HCT116 (cell line): ENCODE measurements around the gene RAI14. TPM values are rescaled to one million over a fixed set of nuclear protein-coding genes. Genes with fewer than 3 reads are reported as not detected.

Experiments
- ATAC-seq: fragments of 200-7000 bp; cut with Tn5 transposase; 2 replicates; pipeline ENCODE4 v1.9.1; 2020; ENCODE audit warnings: mild to moderate bottlenecking, moderate library complexity
- BruUV-seq: library from RNA; stranded (reverse); fragments of 400-500 nt; replicated peaks from 2 replicates; lab custom pipeline; 2021; lab: Mats Ljungman, UMichigan
- CTCF ChIA-PET: fragments of 300-600 bp; sonication (Branson Sonifier 250); formaldehyde crosslinking; loops from one replicate; lab custom pipeline; 2021; ENCODE audit warnings: antibody characterized with exemption; lab: Charles Lee
- POLR2A ChIA-PET: fragments of 300-600, 350-600 bp; sonication (Branson Sonifier 250); formaldehyde crosslinking; loops from one replicate; lab custom pipeline; 2021; ENCODE audit warnings: antibody characterized with exemption; lab: Charles Lee
- RAD21 ChIA-PET, 2 experiments: fragments of 300-600 bp; sonication (Branson Sonifier 250); formaldehyde crosslinking; loops; one replicate each; lab custom pipeline; 2023; ENCODE audit warnings: low total read pairs in 2 of 2; ENCODE audit not compliant: uncharacterized antibody in 2 of 2, unreplicated experiment in 2 of 2, low non-redundant PET in 1 of 2; lab: Charles Lee
- DNase-seq: peaks from one replicate; pipeline ENCODE4 v3.0.0-alpha.2; 2010; ENCODE audit warnings: low read depth, low spot score
- H2AFZ ChIP-seq: fragments of 200-600 bp; shearing (Covaris generic), sonication (generic); 2 replicates; pipeline ENCODE4 v1.6.1; 2017; ENCODE audit warnings: low read depth, mixed run types, mixed read lengths, antibody characterized with exemption, low read length; ENCODE audit not compliant: poor library complexity, severe bottlenecking
- H3K27ac ChIP-seq: 2 replicates; pipeline ENCODE4 v1.5.1; 2012; ENCODE audit warnings: low read depth, low read length
- H3K27me3 ChIP-seq: fragments of 200-600 bp; sonication (generic); 2 replicates; pipeline ENCODE4 v1.6.1; 2016; ENCODE audit warnings: mixed run types, low read length, mixed read lengths; ENCODE audit not compliant: insufficient read depth
- H3K36me3 ChIP-seq, 2 experiments: fragments of 200-500 bp in 1 of 2; fragments of 200-600 bp in 1 of 2; sonication (Bioruptor generic) in 1 of 2; sonication (generic) in 1 of 2; 2 replicates each; pipeline versions ENCODE4 v1.5.1 to v1.6.1; 2014 to 2016; ENCODE audit warnings: low read length in 2 of 2, inconsistent platforms in 1 of 2, mixed read lengths in 1 of 2, mixed run types in 1 of 2; ENCODE audit not compliant: insufficient read depth in 2 of 2, control insufficient read depth in 1 of 2
- H3K4me1 ChIP-seq, 2 experiments: fragments of 200-600 bp in 1 of 2; sonication (generic) in 1 of 2; 2 replicates each; pipeline versions ENCODE4 v1.5.1 to v1.6.1; 2012 to 2017; ENCODE audit warnings: low read length in 2 of 2, inconsistent platforms in 1 of 2, mild to moderate bottlenecking in 1 of 2, mixed read lengths in 1 of 2, mixed run types in 1 of 2, moderate library complexity in 1 of 2; ENCODE audit not compliant: insufficient read depth in 2 of 2, control insufficient read depth in 1 of 2
- H3K4me2 ChIP-seq: fragments of 200-600 bp; sonication (generic); 2 replicates; pipeline ENCODE4 v1.6.1; 2017; ENCODE audit warnings: mixed run types, low read length, mixed read lengths
- H3K4me3 ChIP-seq, 2 experiments: fragments of 200-600 bp in 1 of 2; sonication (generic) in 1 of 2; replicated peaks in 1 of 2; 2 replicates each; pipeline ENCODE4 v1.5.1; 2011 to 2016; ENCODE audit warnings: low read length in 2 of 2, control low read depth in 1 of 2, low read depth in 1 of 2, mild to moderate bottlenecking in 1 of 2, mixed read lengths in 1 of 2, mixed run types in 1 of 2
- H3K79me2 ChIP-seq: fragments of 200-600 bp; sonication (generic); 2 replicates; pipeline ENCODE4 v1.6.1; 2017; ENCODE audit warnings: mild to moderate bottlenecking, mixed run types, low read length, moderate library complexity, mixed read lengths; ENCODE audit not compliant: insufficient read depth
- H3K9ac ChIP-seq: fragments of 200-600 bp; sonication (generic); 2 replicates; pipeline ENCODE4 v1.6.1; 2016; ENCODE audit warnings: low read length, mixed read lengths
- H3K9me2 ChIP-seq: fragments of 200-600 bp; sonication (generic), shearing (Covaris generic); 2 replicates; pipeline ENCODE4 v1.6.1; 2017; ENCODE audit warnings: mixed run types, mild to moderate bottlenecking, moderate library complexity; ENCODE audit not compliant: insufficient read depth
- H3K9me3 ChIP-seq, 2 experiments: fragments of 200-500 bp in 1 of 2; fragments of 200-600 bp in 1 of 2; sonication (Bioruptor generic) in 1 of 2; sonication (generic) in 1 of 2; 2 replicates each; pipeline ENCODE4 v1.6.1; 2014 to 2017; ENCODE audit warnings: low read length in 2 of 2, mixed read lengths in 2 of 2, inconsistent platforms in 1 of 2, low read depth in 1 of 2, mild to moderate bottlenecking in 1 of 2, mixed run types in 1 of 2, moderate library complexity in 1 of 2; ENCODE audit not compliant: control insufficient read depth in 1 of 2, insufficient read depth in 1 of 2
- H4K20me1 ChIP-seq: fragments of 200-600 bp; sonication (generic), shearing (Covaris generic); 2 replicates; pipeline ENCODE4 v1.6.1; 2017; ENCODE audit warnings: mixed run types, mild to moderate bottlenecking, moderate library complexity; ENCODE audit not compliant: insufficient read depth
- CEBPB ChIP-seq: IDR thresholded peaks from 2 replicates; pipeline ENCODE4 v1.6.1; 2012; ENCODE audit warnings: low read depth
- ELF1 ChIP-seq: IDR thresholded peaks from 2 replicates; pipeline ENCODE4 v1.6.1; 2012; ENCODE audit warnings: low read depth, borderline replicate concordance
- EZH2 ChIP-seq: fragments of 200-600 bp; sonication (generic); IDR thresholded peaks from 2 replicates; pipeline ENCODE4 v1.6.1; 2017; ENCODE audit warnings: antibody characterized with exemption, mixed run types
- EZH2phosphoT487 ChIP-seq: fragments of 200-600 bp; IDR thresholded peaks from 2 replicates; pipeline ENCODE4 v1.6.1; 2018; ENCODE audit warnings: antibody characterized with exemption, borderline replicate concordance
- FOSL1 ChIP-seq: IDR thresholded peaks from 2 replicates; pipeline ENCODE4 v1.6.1; 2012; ENCODE audit warnings: low read depth
- POLR2A ChIP-seq: IDR thresholded peaks from 2 replicates; pipeline ENCODE4 v1.7.0; 2011; ENCODE audit warnings: borderline replicate concordance; ENCODE audit not compliant: insufficient read depth, insufficient read length; ENCODE audit errors: extremely low read depth
- POLR2AphosphoS5 ChIP-seq: IDR thresholded peaks from 2 replicates; pipeline ENCODE4 v1.6.1; 2011; ENCODE audit warnings: mild to moderate bottlenecking, low read depth, low read length, moderate library complexity
- REST ChIP-seq: IDR thresholded peaks from 2 replicates; pipeline ENCODE4 v1.6.1; 2012; ENCODE audit warnings: low read depth
- SIN3A ChIP-seq: IDR thresholded peaks from 2 replicates; pipeline ENCODE4 v1.6.1; 2012; ENCODE audit warnings: low read depth
- SP1 ChIP-seq: IDR thresholded peaks from 2 replicates; pipeline ENCODE4 v1.6.1; 2012; ENCODE audit warnings: low read depth
- TCF7L2 ChIP-seq: IDR thresholded peaks from 2 replicates; pipeline ENCODE4 v1.7.0; 2011; ENCODE audit warnings: borderline replicate concordance, inconsistent platforms; ENCODE audit not compliant: insufficient read depth, insufficient read length; ENCODE audit errors: extremely low read depth
- YY1 ChIP-seq: IDR thresholded peaks from 2 replicates; pipeline ENCODE4 v1.6.1; 2011; ENCODE audit warnings: low read length, low read depth, moderate library complexity, mild to moderate bottlenecking; ENCODE audit not compliant: insufficient replicate concordance; ENCODE audit errors: extremely low read depth
- ZNF274 ChIP-seq: fragments of 200-500 bp; sonication (Bioruptor generic); IDR thresholded peaks from 2 replicates; pipeline ENCODE4 v1.6.1; 2014; ENCODE audit warnings: mild to moderate bottlenecking, low read depth, low read length, inconsistent platforms
- intact Hi-C: fragments of 100-400 bp; cut with micrococcal nuclease; formaldehyde crosslinking; loops from 2 replicates; pipeline ENCODE4 v1.10.0; 2022
- total RNA-seq: library from RNA; stranded (reverse); gene quantifications from one replicate; pipeline ENCODE4 v1.2.1, GENCODE V29; 2021; ENCODE audit not compliant: unreplicated experiment
- TF ChIP-seq, protein P1 (sequence below), 3 experiments: fragments of 200-600 bp in 1 of 3; sonication (generic) in 1 of 3; IDR thresholded peaks in 2 of 3; conservative IDR thresholded peaks in 1 of 3; 2 replicates each; pipeline ENCODE4 v1.5.1; 2012 to 2017; ENCODE audit warnings: low read depth in 2 of 3, low read length in 2 of 3, antibody characterized with exemption in 1 of 3, borderline replicate concordance in 1 of 3, control low read depth in 1 of 3, mild to moderate bottlenecking in 1 of 3, mixed read lengths in 1 of 3, mixed run types in 1 of 3, moderate library complexity in 1 of 3; ENCODE audit not compliant: insufficient read depth in 1 of 3
- TF ChIP-seq, protein P2 (sequence below): IDR thresholded peaks from 2 replicates; pipeline ENCODE4 v1.6.1; 2011; ENCODE audit warnings: mild to moderate bottlenecking, low read length, moderate library complexity; ENCODE audit not compliant: insufficient replicate concordance; ENCODE audit errors: extremely low read depth
- TF ChIP-seq, protein P3 (sequence below): IDR thresholded peaks from 2 replicates; pipeline ENCODE4 v1.6.1; 2012
- TF ChIP-seq, protein P4 (sequence below): IDR thresholded peaks from 2 replicates; pipeline ENCODE4 v1.6.1; 2012

RAI14 gene
- total RNA-seq, 1 experiment from 2014 or later, result 47.9 TPM

DNA sequence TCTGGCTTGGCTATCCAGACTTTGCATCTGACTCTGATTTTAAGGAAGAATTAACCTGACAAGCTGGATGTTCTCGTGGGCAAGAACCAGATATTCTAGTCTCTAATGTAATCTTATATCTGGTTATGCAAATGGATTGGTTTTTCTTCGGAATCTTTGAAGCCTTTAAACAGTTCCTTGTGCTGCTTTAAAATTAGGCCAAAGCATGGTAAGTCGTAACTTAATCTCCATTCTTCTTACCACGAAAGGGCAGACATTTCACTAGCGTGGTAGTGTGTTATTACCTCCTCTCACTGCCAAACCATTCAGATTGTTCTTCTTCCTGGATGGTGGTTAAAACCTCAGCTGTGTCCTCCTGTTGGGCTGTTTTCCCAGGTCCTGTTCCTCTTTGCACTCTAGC is 148.8 kb downstream of the RAI14 start:
- ChIA-PET POLR2A (no interaction called here), CTCF (no interaction called here)
- BruUV-seq, result no TSS peak
- Histone ChIP-seq H4K20me1 (no peaks in the 10 kb centered on the region), H3K9me3 (no peaks in the 10 kb centered on the region)
- no peak for DNase-seq
- TF ChIP-seq CEBPB (no peak), TCF7L2 (no peak), EZH2phosphoT487 (no peak), POLR2A (no peak), ZNF274 (no peak), SIN3A (no peak), ELF1 (no peak), REST (no peak), SP1 (no peak), YY1 (no peak), EZH2 (no peak), FOSL1 (no peak), POLR2AphosphoS5 (no peak)
- TF ChIP-seq, protein P1, sequence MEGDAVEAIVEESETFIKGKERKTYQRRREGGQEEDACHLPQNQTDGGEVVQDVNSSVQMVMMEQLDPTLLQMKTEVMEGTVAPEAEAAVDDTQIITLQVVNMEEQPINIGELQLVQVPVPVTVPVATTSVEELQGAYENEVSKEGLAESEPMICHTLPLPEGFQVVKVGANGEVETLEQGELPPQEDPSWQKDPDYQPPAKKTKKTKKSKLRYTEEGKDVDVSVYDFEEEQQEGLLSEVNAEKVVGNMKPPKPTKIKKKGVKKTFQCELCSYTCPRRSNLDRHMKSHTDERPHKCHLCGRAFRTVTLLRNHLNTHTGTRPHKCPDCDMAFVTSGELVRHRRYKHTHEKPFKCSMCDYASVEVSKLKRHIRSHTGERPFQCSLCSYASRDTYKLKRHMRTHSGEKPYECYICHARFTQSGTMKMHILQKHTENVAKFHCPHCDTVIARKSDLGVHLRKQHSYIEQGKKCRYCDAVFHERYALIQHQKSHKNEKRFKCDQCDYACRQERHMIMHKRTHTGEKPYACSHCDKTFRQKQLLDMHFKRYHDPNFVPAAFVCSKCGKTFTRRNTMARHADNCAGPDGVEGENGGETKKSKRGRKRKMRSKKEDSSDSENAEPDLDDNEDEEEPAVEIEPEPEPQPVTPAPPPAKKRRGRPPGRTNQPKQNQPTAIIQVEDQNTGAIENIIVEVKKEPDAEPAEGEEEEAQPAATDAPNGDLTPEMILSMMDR (IDR thresholded peaks at IDR 0.05 in 2 of 3, conservative IDR thresholded peaks at IDR 0.05 in 1 of 3; ENCODE audit: borderline replicate concordance in 1 of 3, insufficient read depth in 1 of 3, low read depth in 2 of 3, low read length in 2 of 3), result no peak
- TF ChIP-seq, protein P2, sequence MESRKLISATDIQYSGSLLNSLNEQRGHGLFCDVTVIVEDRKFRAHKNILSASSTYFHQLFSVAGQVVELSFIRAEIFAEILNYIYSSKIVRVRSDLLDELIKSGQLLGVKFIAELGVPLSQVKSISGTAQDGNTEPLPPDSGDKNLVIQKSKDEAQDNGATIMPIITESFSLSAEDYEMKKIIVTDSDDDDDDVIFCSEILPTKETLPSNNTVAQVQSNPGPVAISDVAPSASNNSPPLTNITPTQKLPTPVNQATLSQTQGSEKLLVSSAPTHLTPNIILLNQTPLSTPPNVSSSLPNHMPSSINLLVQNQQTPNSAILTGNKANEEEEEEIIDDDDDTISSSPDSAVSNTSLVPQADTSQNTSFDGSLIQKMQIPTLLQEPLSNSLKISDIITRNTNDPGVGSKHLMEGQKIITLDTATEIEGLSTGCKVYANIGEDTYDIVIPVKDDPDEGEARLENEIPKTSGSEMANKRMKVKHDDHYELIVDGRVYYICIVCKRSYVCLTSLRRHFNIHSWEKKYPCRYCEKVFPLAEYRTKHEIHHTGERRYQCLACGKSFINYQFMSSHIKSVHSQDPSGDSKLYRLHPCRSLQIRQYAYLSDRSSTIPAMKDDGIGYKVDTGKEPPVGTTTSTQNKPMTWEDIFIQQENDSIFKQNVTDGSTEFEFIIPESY, result no peak
- TF ChIP-seq, protein P3, sequence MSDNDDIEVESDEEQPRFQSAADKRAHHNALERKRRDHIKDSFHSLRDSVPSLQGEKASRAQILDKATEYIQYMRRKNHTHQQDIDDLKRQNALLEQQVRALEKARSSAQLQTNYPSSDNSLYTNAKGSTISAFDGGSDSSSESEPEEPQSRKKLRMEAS, result no peak
- TF ChIP-seq, protein P4, sequence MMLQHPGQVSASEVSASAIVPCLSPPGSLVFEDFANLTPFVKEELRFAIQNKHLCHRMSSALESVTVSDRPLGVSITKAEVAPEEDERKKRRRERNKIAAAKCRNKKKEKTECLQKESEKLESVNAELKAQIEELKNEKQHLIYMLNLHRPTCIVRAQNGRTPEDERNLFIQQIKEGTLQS, result no peak
- TF ChIP-seq, all 23 proteins: peak for 0
- no peaks in the 10 kb centered on the region for H3K79me2 ChIP-seq
- no peak overlapping the region for H3K4me2 ChIP-seq
- no peaks in the 10 kb centered on the region for H3K9me2 ChIP-seq
- H3K4me3 ChIP-seq, result no peak overlapping the region
- H3K4me1 ChIP-seq, result no peaks in the 10 kb centered on the region
- intact Hi-C loops, result no loop called here
- RAD21 ChIA-PET, result no interaction called here
- H3K27me3 ChIP-seq, result no peaks in the 10 kb centered on the region
- no peak for ATAC-seq
- H3K9ac ChIP-seq, result no peak overlapping the region
- H3K27ac ChIP-seq, result no peak overlapping the region
- no peaks in the 10 kb centered on the region for H3K36me3 ChIP-seq
- H2AFZ ChIP-seq, result no peak overlapping the region
